HG03196 (cell line): Measurements from ENCODE around the gene BRSK1.

Source experiments
- ATAC-seq: cut with Tn5 transposase; IDR thresholded peaks from one replicate; pipeline ENCODE4 v1.9.1; 2021; ENCODE audit not compliant: unreplicated experiment

Gene BRSK1

GRCh38 chr19:55283548-55284377 lies at the start of gene BRSK1:
TSS of gene BRSK1 (plus strand) at chr19:55283997. CDS start at chr19:55284443, 446 bp downstream.
- no peak for ATAC-seq

GRCh38 chr19:55238030-55238429 lies 45.8 kb upstream of the BRSK1 start:
- ATAC-seq: no peak

DNA sequence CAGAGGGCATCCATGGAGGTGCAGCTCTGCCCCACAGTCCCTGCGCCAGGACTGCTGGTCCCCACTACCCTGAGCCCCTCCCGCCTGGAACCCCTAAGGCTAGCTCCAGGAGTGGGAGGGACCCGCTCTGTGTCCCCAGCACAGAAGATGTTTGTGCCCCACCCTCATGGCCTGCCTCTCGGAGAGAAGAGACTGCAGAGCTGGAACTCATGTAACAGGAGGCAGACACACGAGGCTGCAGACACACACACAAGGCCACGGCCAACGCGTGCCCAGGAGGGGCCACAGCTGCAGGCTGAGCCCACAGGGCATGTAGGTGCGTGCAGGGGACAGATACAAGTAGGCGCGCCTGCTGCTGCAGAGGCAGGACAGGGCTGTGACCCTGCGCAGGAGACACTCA lies 44.8 kb upstream of the BRSK1 start:
- ATAC-seq: no peak

DNA sequence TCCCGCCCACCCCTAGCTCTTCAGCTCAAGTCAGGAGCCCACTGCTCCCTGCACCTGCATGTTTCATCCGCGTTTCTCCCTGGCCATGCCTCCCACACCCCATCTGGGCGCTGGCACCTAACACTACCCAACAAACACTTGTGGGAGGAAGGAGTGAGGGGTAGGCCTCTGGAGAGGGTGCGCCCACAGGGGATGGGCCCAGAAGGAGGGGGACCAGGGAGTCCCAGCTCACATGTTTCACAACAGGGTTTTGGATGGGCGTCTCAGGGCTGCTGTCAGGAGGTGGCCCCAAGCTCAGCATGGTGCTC lies 43.1 kb upstream of the BRSK1 start:
- no peak for ATAC-seq

DNA sequence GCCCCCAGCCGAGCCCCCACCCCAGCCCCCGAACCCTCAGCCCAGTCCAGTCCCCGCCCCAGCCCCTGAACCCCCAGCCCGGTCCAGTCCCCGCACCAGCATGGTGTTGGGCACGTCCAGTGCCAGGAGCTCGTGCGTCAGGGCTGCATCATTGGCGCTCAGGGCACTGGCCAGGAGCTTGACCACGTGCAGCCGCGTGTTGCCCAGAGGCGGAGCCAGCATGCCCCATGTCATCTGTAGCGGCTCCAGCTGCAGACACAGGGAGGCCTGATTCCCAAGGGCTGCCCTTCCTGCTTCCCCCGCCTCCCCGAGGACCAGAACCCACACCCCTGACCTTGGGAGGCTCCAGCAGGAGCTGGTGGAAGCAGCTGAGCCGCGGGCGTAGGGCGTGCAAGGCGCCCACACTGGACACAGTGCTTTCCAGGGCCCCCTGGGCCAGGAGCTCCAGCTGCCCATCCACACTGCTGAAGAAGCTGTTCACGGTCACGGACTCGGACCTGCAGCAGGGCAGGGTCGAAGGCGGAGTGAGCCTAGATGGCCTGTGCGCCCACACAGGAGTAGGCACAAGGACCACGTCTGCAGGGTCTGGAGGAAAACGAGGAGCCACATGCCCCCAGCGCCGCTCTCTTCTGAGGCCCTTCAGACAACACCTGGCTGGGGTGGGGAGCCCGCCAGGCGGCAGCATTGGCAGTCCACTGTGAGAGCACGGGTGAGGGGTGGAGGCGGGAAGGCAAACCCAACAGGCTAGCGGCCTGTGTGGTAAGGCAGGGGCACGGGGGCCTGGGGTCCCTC lies 42.5 kb upstream of the BRSK1 start:
- ATAC-seq: no peak

DNA sequence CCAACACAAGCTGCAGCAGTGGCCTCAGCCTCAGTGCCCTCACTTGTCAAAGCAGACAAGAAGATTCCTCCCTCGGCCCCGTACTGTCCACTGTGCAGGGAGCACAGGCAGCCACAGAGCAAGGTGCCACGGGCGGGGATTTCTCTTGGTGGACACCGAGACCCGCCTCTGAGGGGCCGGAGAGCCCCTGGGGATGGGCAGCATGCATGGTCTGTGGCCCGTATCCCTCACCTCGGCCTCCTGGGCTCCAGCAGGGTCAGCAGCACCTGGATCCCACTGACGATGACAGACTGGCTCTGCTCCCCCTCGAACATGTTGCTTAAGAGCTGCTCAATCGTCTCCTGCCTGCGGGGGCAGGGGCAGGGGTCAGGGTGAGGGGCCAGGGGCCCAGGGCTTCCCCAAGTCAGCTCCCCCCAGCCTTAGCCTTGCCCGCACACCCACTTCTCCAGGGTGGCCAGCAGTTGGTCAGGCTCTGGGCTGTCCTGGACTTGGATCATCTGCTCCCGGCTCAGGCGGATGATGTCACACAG lies 41.8 kb upstream of the BRSK1 start:
- no peak for ATAC-seq

- no peak for ATAC-seq
These were observed 41.3 kb upstream of the BRSK1 start for GRCh38 chr19:55242517-55242916.

GRCh38 chr19:55244004-55244680 lies 39.7 kb upstream of the BRSK1 start:
- no peak for ATAC-seq

- no peak for ATAC-seq
These were observed 38.4 kb upstream of the BRSK1 start for GRCh38 chr19:55245236-55245904.

DNA sequence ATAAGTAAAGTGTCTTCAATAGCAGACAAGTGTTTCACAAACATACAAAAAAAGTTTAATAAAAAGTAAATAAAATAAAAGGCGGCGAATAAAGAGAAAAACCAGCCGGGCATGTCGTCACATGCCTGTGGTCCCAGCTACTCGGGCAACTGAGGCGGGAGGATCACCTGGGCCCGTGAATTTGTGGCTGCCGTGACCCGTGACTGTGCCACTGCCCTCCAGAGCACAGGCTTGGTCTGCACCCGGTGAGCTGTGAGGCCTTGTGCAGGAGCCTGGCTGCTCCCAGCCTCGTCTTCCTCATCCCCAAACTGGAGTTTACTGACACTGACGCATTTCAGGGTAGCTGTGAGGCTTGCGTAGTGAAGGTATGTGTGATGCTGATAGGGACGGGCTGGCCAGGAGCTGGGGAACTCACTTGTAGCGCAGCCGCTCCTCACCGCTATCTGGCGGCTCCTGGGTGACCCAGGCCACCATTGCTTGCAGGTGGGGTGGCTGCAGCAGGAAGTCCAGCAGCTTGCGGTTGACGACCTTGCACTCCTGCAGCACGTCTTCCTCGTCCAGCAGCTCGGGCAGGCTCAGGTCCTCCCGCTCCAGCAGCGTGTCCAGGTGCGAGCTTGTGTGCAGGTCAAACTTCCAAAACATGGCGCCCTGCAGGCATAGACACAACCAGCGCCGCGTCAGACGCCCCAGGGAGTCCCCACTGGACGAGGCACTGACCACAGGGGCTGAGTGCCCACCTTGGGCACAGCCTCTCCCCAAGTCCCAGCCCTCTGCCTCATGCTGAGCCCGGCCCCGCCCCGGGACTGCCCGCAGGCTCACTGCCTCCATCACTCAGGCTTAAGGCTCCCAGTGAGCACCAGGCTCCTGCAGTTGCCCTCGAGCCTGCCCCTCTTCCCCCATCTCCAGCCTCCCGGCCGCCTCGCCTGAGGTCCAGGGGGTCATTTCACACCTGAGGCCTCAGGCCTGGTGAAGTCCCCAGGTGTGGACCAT lies 37.0 kb upstream of the BRSK1 start:
- ATAC-seq: no peak

DNA sequence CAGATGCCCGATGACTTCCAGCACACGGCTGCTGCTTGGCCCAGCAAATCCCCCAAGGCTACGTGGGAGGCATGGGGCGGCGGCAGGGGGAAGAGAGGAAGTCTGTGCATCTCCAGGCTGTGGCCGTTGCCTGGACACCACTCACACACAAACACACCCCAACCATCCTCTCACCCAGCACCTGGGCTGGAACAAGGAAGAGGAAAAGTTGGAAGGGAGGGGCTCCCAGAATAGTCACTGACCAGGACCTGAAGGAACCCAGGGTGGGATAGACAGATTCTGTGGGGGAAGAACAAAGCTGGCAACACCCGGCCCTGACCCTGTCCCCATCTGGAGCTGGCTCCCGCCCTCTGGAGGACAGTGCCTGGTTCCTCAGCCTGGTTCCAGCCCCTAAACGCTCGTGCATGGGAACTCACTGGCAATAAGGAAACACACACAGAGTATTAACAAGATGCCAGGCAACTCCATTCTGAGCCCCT lies 36.1 kb upstream of the BRSK1 start:
- no peak for ATAC-seq

DNA sequence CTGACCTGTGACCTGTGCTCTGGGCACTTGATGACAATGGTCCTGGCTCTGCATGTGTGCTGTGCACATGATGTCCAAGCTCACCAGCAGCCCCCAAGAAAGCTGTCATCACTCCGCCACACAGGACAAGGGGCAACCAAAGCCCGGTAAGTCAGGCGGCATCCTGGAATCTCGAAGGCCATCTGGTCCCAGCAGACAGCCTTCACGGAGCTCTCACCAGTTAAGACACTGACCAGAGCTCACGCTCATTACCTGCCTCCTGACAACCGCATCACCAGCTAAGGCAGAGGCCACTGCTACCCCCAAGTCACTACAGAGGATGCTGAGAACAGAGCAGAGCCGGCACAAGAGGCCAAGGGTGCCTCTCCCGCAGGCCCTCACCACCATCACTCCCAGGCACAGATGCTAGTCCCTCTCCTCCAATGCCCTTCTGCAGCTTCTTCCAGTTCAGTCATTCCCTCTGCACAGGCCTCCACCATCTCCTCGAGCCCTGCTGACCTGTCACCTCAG lies 35.6 kb upstream of the BRSK1 start:
- no peak for ATAC-seq

DNA sequence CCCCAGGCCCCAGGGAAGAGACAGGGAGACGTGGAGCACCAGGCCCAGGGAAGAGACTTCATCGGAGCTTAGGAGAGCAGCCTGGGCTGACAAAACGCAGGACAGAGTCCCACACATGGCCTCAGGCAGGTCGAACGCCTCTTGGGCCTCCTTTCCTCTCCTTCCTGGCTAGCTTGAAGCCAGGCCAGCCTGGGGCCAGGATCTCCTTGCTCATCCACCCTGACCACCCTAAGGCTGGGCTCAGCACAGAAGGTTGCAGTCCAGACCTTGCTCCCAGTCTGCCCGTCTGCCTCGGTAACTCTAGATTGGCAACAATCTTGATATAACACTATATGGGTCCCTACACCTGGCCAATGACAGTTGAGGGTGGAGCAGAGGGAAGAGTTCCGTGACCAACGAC lies 35.1 kb upstream of the BRSK1 start:
- no peak for ATAC-seq

DNA sequence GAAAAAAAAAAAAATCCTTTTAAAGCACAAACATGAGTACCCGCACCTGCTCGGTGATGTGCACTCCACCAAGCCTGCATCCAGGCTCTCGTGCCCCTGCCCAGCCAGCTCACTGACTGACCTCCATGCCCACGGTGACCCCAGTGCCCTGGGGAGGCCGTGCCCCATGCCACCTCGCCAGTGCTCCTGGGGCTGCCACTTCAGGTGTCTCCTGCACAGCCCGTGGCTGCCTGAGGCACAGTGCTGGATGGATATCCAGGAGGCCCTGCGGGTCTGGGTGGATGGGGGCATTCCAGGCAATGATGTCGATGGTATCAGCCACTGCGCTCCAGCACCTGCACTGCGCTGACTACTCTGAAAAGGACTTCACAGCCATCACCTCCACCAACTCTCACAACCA lies 34.0 kb upstream of the BRSK1 start:
- ATAC-seq: no peak

DNA sequence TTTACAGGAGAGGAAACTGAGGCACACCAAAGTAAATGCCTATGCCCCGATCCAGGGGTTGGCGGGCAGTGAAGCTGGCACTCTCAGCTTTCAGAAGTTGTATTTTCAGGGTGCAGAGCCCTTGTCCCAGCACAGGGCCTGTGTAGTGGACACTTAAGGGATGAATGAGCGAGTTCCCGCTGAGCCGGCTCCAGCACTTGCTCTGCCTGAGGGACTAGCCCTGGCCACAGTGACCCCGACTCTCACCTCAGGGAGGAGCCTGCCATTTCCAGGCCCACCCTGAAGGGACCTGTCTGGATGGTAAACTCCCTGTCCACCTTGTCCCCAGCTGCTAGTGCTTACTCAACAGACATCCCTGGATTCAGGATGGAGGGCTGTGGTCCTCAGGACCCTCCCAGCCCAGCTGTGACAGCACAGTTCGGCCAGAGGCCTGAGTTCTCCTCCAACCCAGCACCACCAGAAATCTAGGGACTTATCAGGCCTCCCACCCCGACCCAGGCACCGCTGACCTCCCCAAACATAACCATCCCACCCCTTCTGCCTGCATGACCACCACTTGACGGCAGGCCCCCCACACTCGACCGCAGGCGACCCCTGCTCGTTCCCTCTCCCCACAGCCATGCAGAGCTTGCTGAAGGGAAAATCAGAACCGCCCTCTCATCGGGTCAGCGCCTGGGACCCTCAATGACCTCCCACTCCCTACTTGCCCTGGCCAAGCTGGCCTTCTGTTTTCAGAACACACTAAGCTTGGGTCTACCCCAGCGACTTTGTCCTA lies 33.3 kb upstream of the BRSK1 start:
- no peak for ATAC-seq

DNA sequence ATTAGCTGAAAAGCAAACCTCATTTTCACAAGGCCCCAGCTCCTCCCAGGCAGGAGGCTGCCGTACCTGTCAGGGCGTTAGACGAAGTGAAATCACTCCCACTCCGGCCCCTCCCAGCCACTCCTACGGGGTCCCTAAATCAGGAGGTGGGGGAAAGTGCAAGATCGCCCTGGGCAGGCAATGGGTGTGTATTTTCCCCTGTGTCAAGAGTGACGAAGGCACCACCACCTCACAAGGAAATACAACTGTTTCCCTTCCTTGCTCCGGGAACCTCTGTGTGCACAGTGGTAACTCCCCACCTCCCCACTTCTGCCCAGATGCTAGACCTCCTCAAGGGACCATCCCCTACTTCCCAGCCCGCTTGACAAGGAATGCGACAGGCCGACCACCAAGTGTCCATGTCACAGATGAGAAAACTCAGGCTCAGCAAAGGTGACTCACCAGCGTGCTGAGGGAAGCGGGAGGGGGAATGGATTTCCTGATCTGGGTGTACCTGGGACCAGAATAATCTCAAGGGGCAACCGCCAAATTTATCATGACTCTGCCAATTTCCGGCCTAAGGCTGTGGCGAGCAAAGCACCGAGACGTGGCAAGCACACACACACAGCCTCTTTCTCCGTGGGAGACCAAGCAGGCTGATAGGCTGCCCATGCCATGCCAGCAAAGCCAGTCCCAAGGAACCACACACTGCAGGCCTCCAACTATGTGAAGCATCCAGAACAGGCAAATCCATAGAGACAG lies 32.3 kb upstream of the BRSK1 start:
- no peak for ATAC-seq

GRCh38 chr19:55252760-55253663 lies 30.8 kb upstream of the BRSK1 start:
- ATAC-seq: no peak
